Measurements from ENCODE around the gene MBD5.

GRCh38 chr2:148513427-148513826, 492.5 kb downstream of the MBD5 start:
- no peak for TF ChIP-seq CTCF (IDR thresholded peaks at IDR 0.05; ENCODE audit: low read depth, low read length, missing input control)
- TF ChIP-seq YY1 (IDR thresholded peaks at IDR 0.05): no peak
- no peak for TF ChIP-seq ATF3 (IDR thresholded peaks at IDR 0.05)
- TF ChIP-seq RAD21 (IDR thresholded peaks at IDR 0.05): no peak
- no peak for TF ChIP-seq FOXA2 (IDR thresholded peaks at IDR 0.05)

All from liver (tissue), 3 donors.